ENCODE results near the gene NAXE. TPM values are rescaled to one million over a fixed set of nuclear protein-coding genes. Genes with fewer than 3 reads are reported as not detected.

Gene NAXE
- total RNA-seq, 1 donor from 2014 or later = 48.5 TPM

DNA sequence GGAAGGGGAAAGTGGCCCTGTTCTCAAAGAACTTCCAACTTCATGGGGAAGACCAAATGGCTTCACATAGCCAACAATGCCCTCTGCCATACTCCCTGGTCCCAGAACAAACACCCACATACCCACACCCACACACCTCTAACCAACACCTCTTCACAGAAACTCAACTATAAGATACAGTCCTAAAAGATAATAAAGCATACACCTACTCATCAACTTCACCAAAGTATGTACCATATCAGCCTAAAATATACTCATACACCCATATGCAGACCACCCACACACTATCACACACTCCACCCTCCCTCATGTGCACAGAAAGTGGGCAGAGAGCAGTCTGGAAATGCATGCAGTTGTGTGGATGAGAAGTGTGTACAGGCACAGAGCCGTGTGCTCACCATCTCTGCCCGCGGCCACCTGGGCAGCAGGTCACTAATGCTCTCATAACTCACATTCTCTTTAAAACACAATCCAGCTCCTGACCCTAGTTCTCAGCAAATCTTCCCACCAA, 46.9 kb upstream of the NAXE start:
- Histone ChIP-seq H3K79me2 (ENCODE audit: insufficient read depth, low read length) (no peaks in the 10 kb centered on the region), H3K4me1 (ENCODE audit: insufficient read depth, low read length) (no peaks in the 10 kb centered on the region), H3K36me3 (ENCODE audit: insufficient read depth, low read length) (peaks cover 36% of the 10 kb centered on the region), H3K27ac (ENCODE audit: low read depth, low read length) (no peak overlapping the region), H3K9ac (ENCODE audit: low read length) (no peak overlapping the region), H3K27me3 (ENCODE audit: insufficient read depth, low read length) (no peaks in the 10 kb centered on the region), H3K9me3 (ENCODE audit: insufficient read depth, low read depth, low read length) (no peaks in the 10 kb centered on the region), H2AFZ (ENCODE audit: low read depth, low read length) (no peak overlapping the region), H3K4me3 (ENCODE audit: insufficient read depth, low read depth, low read length) (no peak overlapping the region), H3K4me2 (ENCODE audit: low read length) (no peak overlapping the region), H4K20me1 (ENCODE audit: insufficient read depth, low read length) (no peaks in the 10 kb centered on the region)
- peaks cover 3% of the 10 kb centered on the region for H3K36me3 Mint-ChIP-seq (ENCODE audit: low read depth, unreplicated experiment)
- H3K27me3 Mint-ChIP-seq (ENCODE audit: low read depth, unreplicated experiment) = peaks cover 2% of the 10 kb centered on the region
- DNase-seq (ENCODE audit: low read depth) = no peak
- no peak for FAIRE-seq
- H3K27ac Mint-ChIP-seq (ENCODE audit: unreplicated experiment) = no peak overlapping the region
- TF ChIP-seq, protein P1, sequence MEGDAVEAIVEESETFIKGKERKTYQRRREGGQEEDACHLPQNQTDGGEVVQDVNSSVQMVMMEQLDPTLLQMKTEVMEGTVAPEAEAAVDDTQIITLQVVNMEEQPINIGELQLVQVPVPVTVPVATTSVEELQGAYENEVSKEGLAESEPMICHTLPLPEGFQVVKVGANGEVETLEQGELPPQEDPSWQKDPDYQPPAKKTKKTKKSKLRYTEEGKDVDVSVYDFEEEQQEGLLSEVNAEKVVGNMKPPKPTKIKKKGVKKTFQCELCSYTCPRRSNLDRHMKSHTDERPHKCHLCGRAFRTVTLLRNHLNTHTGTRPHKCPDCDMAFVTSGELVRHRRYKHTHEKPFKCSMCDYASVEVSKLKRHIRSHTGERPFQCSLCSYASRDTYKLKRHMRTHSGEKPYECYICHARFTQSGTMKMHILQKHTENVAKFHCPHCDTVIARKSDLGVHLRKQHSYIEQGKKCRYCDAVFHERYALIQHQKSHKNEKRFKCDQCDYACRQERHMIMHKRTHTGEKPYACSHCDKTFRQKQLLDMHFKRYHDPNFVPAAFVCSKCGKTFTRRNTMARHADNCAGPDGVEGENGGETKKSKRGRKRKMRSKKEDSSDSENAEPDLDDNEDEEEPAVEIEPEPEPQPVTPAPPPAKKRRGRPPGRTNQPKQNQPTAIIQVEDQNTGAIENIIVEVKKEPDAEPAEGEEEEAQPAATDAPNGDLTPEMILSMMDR (IDR thresholded peaks at IDR 0.05; ENCODE audit: insufficient read depth, low read depth, low read length) = no peak
- no peak for TF ChIP-seq EZH2 (IDR thresholded peaks at IDR 0.05; ENCODE audit: insufficient read depth, low read length)
- H3K9me3 Mint-ChIP-seq (ENCODE audit: unreplicated experiment) = no peaks in the 10 kb centered on the region
- H3K4me1 Mint-ChIP-seq (ENCODE audit: low read depth, unreplicated experiment) = peaks cover 4% of the 10 kb centered on the region
- H3K4me3 Mint-ChIP-seq (ENCODE audit: unreplicated experiment) = no peak overlapping the region

- no peaks in the 10 kb centered on the region for H3K9me3 ChIP-seq (ENCODE audit: insufficient read depth, low read depth, low read length)
- FAIRE-seq (no peak), DNase-seq (ENCODE audit: low read depth) (no peak)
- TF ChIP-seq, protein P1 (IDR thresholded peaks at IDR 0.05; ENCODE audit: insufficient read depth, low read depth, low read length) = no peak
- no peak for TF ChIP-seq EZH2 (IDR thresholded peaks at IDR 0.05; ENCODE audit: insufficient read depth, low read length)
- H3K4me2 ChIP-seq (ENCODE audit: low read length) = no peak overlapping the region
- Mint-ChIP-seq H3K9me3 (ENCODE audit: unreplicated experiment) (no peaks in the 10 kb centered on the region), H3K4me1 (ENCODE audit: low read depth, unreplicated experiment) (no peaks in the 10 kb centered on the region), H3K36me3 (ENCODE audit: low read depth, unreplicated experiment) (no peaks in the 10 kb centered on the region), H3K4me3 (ENCODE audit: unreplicated experiment) (no peak overlapping the region), H3K27ac (ENCODE audit: unreplicated experiment) (no peak overlapping the region), H3K27me3 (ENCODE audit: low read depth, unreplicated experiment) (peaks cover 5% of the 10 kb centered on the region)
- no peak overlapping the region for H3K27ac ChIP-seq (ENCODE audit: low read depth, low read length)
- H3K79me2 ChIP-seq (ENCODE audit: insufficient read depth, low read length) = no peaks in the 10 kb centered on the region
- no peaks in the 10 kb centered on the region for H3K4me1 ChIP-seq (ENCODE audit: insufficient read depth, low read length)
- peaks cover 28% of the 10 kb centered on the region for H3K36me3 ChIP-seq (ENCODE audit: insufficient read depth, low read length)
- H3K4me3 ChIP-seq (ENCODE audit: insufficient read depth, low read depth, low read length) = no peak overlapping the region
- H4K20me1 ChIP-seq (ENCODE audit: insufficient read depth, low read length) = no peaks in the 10 kb centered on the region
- no peak overlapping the region for H3K9ac ChIP-seq (ENCODE audit: low read length)
- no peak overlapping the region for H2AFZ ChIP-seq (ENCODE audit: low read depth, low read length)
- H3K27me3 ChIP-seq (ENCODE audit: insufficient read depth, low read length) = no peaks in the 10 kb centered on the region
Measured at GRCh38 chr1:156546267-156546666, 45.3 kb upstream of the NAXE start.

DNA sequence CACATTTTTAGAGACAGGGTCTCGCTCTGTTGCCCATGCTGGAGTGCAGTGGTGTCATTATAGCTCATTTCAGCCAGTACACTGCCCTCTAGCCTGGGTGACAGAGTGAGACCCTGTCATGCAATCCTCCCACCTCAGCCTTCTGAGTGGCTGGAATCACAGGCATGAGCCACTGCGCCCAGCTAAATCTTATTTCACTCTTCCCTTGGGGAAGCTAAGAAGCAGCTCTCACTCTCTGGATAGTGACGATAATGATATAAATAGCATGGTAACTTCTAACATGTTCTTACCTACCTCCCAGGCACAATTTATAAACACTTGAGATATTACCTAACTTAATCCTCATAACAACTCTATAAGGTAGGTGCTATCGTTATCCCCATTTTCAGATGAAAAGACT, 44.1 kb upstream of the NAXE start:
- Histone ChIP-seq H3K27ac (ENCODE audit: low read depth, low read length) (no peak overlapping the region), H3K36me3 (ENCODE audit: insufficient read depth, low read length) (peaks cover 22% of the 10 kb centered on the region), H3K4me1 (ENCODE audit: insufficient read depth, low read length) (no peaks in the 10 kb centered on the region), H3K4me3 (ENCODE audit: insufficient read depth, low read depth, low read length) (no peak overlapping the region), H3K79me2 (ENCODE audit: insufficient read depth, low read length) (no peaks in the 10 kb centered on the region), H3K27me3 (ENCODE audit: insufficient read depth, low read length) (no peaks in the 10 kb centered on the region), H3K9ac (ENCODE audit: low read length) (no peak overlapping the region), H4K20me1 (ENCODE audit: insufficient read depth, low read length) (no peaks in the 10 kb centered on the region), H3K9me3 (ENCODE audit: insufficient read depth, low read depth, low read length) (no peaks in the 10 kb centered on the region), H3K4me2 (ENCODE audit: low read length) (no peak overlapping the region), H2AFZ (ENCODE audit: low read depth, low read length) (no peak overlapping the region)
- FAIRE-seq (no peak), DNase-seq (ENCODE audit: low read depth) (no peak)
- no peaks in the 10 kb centered on the region for H3K36me3 Mint-ChIP-seq (ENCODE audit: low read depth, unreplicated experiment)
- H3K27ac Mint-ChIP-seq (ENCODE audit: unreplicated experiment) = no peak overlapping the region
- H3K27me3 Mint-ChIP-seq (ENCODE audit: low read depth, unreplicated experiment) = peaks cover 5% of the 10 kb centered on the region
- peaks cover 3% of the 10 kb centered on the region for H3K4me1 Mint-ChIP-seq (ENCODE audit: low read depth, unreplicated experiment)
- TF ChIP-seq, protein P1 (IDR thresholded peaks at IDR 0.05; ENCODE audit: insufficient read depth, low read depth, low read length) = no peak
- TF ChIP-seq EZH2 (IDR thresholded peaks at IDR 0.05; ENCODE audit: insufficient read depth, low read length) = no peak
- H3K9me3 Mint-ChIP-seq (ENCODE audit: unreplicated experiment) = no peaks in the 10 kb centered on the region
- no peak overlapping the region for H3K4me3 Mint-ChIP-seq (ENCODE audit: unreplicated experiment)
